Spleen (tissue), 11 donors: ENCODE results near the gene SLC25A13. TPM values are rescaled to one million over a fixed set of nuclear protein-coding genes. Genes with fewer than 3 reads are reported as not detected.

Experiments used
- DNase-seq: peaks from one replicate; pipeline ENCODE4 v3.0.0-alpha.2; 2020
- H3K27ac ChIP-seq, 8 donors: fragments of 200-600 bp; sonication (generic) in 7 of 8; 1 replicate in 4 of 8; 2 replicates in 4 of 8; pipeline versions ENCODE4 v1.5.0 to v1.8.0; 2016 to 2021; ENCODE audit warnings: inconsistent platforms in 4 of 8, mild to moderate bottlenecking in 4 of 8, moderate library complexity in 1 of 8
- H3K27me3 ChIP-seq, 7 donors: fragments of 200-600 bp; sonication (generic) in 6 of 7; replicated peaks in 1 of 7; 1 replicate in 4 of 7; 2 replicates in 3 of 7; pipeline versions ENCODE4 v1.5.0 to v1.8.0; 2016 to 2021; ENCODE audit warnings: inconsistent platforms in 3 of 7, mild to moderate bottlenecking in 1 of 7
- H3K36me3 ChIP-seq, 6 donors: fragments of 200-600 bp; sonication (generic) in 5 of 6; 1 replicate in 4 of 6; 2 replicates in 2 of 6; pipeline versions ENCODE4 v1.5.0 to v1.8.0; 2016 to 2021; ENCODE audit warnings: inconsistent platforms in 2 of 6
- H3K4me1 ChIP-seq, 6 donors: fragments of 200-600 bp; sonication (generic) in 5 of 6; 1 replicate in 3 of 6; 2 replicates in 3 of 6; pipeline versions ENCODE4 v1.5.0 to v1.8.0; 2016 to 2021; ENCODE audit warnings: inconsistent platforms in 3 of 6
- H3K4me3 ChIP-seq, 8 donors: fragments of 200-600 bp; sonication (generic) in 7 of 8; 1 replicate in 4 of 8; 2 replicates in 4 of 8; pipeline versions ENCODE4 v1.5.0 to v1.8.0; 2016 to 2021; ENCODE audit warnings: inconsistent platforms in 4 of 8, mild to moderate bottlenecking in 4 of 8, moderate library complexity in 2 of 8
- H3K9me3 ChIP-seq, 8 donors: fragments of 200-600 bp; sonication (generic) in 7 of 8; 1 replicate in 4 of 8; 2 replicates in 4 of 8; pipeline versions ENCODE4 v1.5.0 to v1.8.0; 2016 to 2021; ENCODE audit warnings: inconsistent platforms in 4 of 8
- CTCF ChIP-seq, 11 experiments: fragments of 200-600 bp in 7 of 11; fragments of 450-650 bp in 4 of 11; sonication (generic) in 4 of 11; IDR thresholded peaks in 8 of 11; conservative IDR thresholded peaks in 3 of 11; 1 replicate in 7 of 11; 2 replicates in 4 of 11; pipeline versions ENCODE4 v1.4.0 to v1.8.0; 2016 to 2021; ENCODE audit warnings: antibody characterized with exemption in 11 of 11, inconsistent platforms in 4 of 11, mild to moderate bottlenecking in 1 of 11
- POLR2A ChIP-seq, 3 donors: fragments of 450-650 bp; IDR thresholded peaks; one replicate each; pipeline ENCODE4 v1.5.1; 2017; ENCODE audit warnings: antibody characterized with exemption in 3 of 3, mild to moderate bottlenecking in 1 of 3
- POLR2AphosphoS5 ChIP-seq, 3 donors: sonication (generic); formaldehyde crosslinking; IDR thresholded peaks; one replicate each; pipeline ENCODE4 v1.5.1; 2017; ENCODE audit warnings: antibody characterized with exemption in 3 of 3
- WGBS, 5 donors: extraction: QIAGEN DNeasy Blood & Tissue Kit in 3 of 5; methylation state at CpG; one replicate each; pipeline versions ENCODE4 v1.1.5 to v1.1.7; 2013 to 2018; 5-methylcytosine and 5-hydroxymethylcytosine counted together
- intact Hi-C: fragments of 100-400 bp; cut with DNase I; formaldehyde crosslinking; loops from one replicate; pipeline ENCODE4 v1.15.0; 2023; ENCODE audit warnings: low total_unique reads
- polyA plus RNA-seq, 3 donors: library from polyadenylated mRNA; stranded (reverse); fragments of 200-250 nt; gene quantifications; one replicate each; pipeline ENCODE4 v1.2.1, GENCODE V29; 2013
- total RNA-seq, 7 donors: library from RNA; depleted of rRNA in 3 of 7; stranded (reverse); fragments of >200 nt in 3 of 7; fragmentation: NEBNext Ultra II Directional in 4 of 7; extraction: Animal tissue kit (Norgen Biotek cat#: 25700) in 4 of 7; gene quantifications; one replicate each; pipeline versions ENCODE4 v1.1.0 to v1.2.1, GENCODE V29; 2016 to 2021
- donor health status: healthy with polysubstance abuse.
- donor health status: DM: no; HTN: no; CAD: no; lungs with moderate emphysema.
- donor health status: DM: no; HTN: no; CAD: no.
- donor health status: Bipolar disorder and iron deficiency.
- donor health status: healthy.
- donor health status: DM: no; HTN: no; CAD: no.
- donor health status: DM: yes; HTN: yes; CAD: no.

SLC25A13 gene
- total and polyA plus RNA-seq, 10 donors = 6.3 to 44.4 (median 25.9) TPM

GRCh38 chr7:96313940-96314339, 8.0 kb downstream of the SLC25A13 start:
- 57 to 92% (median 66%) methylated on average over 3 of the region's 3 CpGs for WGBS, 5 donors
- H3K4me1 ChIP-seq = peaks cover 0 to 95% (median 18%) of the 10 kb centered on the region in 6 donors
- TF ChIP-seq CTCF (IDR thresholded peaks at IDR 0.05 in 8 of 11, conservative IDR thresholded peaks at IDR 0.05 in 3 of 11) = no peak
- no peak for TF ChIP-seq POLR2A (IDR thresholded peaks at IDR 0.05)
- no peak for TF ChIP-seq POLR2AphosphoS5 (IDR thresholded peaks at IDR 0.05)
- DNase-seq = no peak
- no peaks in the 10 kb centered on the region for H3K9me3 ChIP-seq
- H3K4me3 ChIP-seq = no peak overlapping the region
- intact Hi-C loops = no loop called here
- H3K27ac ChIP-seq = no peak overlapping the region
- no peaks in the 10 kb centered on the region for H3K27me3 ChIP-seq
- H3K36me3 ChIP-seq = peaks cover 0 to 12% (median 0%) of the 10 kb centered on the region in 6 donors

GRCh38 chr7:96312502-96312901, 9.4 kb downstream of the SLC25A13 start:
- no peaks in the 10 kb centered on the region for H3K9me3 ChIP-seq
- intact Hi-C loops = no loop called here
- H3K27ac ChIP-seq = no peak overlapping the region
- no peak for DNase-seq
- TF ChIP-seq POLR2A (IDR thresholded peaks at IDR 0.05) (no peak), CTCF (IDR thresholded peaks at IDR 0.05 in 8 of 11, conservative IDR thresholded peaks at IDR 0.05 in 3 of 11) (no peak), POLR2AphosphoS5 (IDR thresholded peaks at IDR 0.05) (no peak)
- no peak overlapping the region for H3K4me3 ChIP-seq
- H3K36me3 ChIP-seq = peaks cover 0 to 12% (median 0%) of the 10 kb centered on the region in 6 donors
- H3K4me1 ChIP-seq = peaks cover 0 to 98% (median 19%) of the 10 kb centered on the region in 6 donors
- 89 to 99% (median 96%) methylated on average over 4 of the region's 4 CpGs for WGBS, 5 donors
- H3K27me3 ChIP-seq = no peaks in the 10 kb centered on the region

GRCh38 chr7:96311967-96312366, 9.9 kb downstream of the SLC25A13 start:
- no peaks in the 10 kb centered on the region for H3K9me3 ChIP-seq
- peaks cover 0 to 96% (median 19%) of the 10 kb centered on the region in 6 donors for H3K4me1 ChIP-seq
- WGBS, 5 donors = 63 to 86% (median 68%) methylated on average over 2 of the region's 2 CpGs
- no peaks in the 10 kb centered on the region for H3K27me3 ChIP-seq
- peaks cover 0 to 12% (median 0%) of the 10 kb centered on the region in 6 donors for H3K36me3 ChIP-seq
- H3K27ac ChIP-seq = no peak overlapping the region
- no peak for DNase-seq
- no peak overlapping the region for H3K4me3 ChIP-seq
- intact Hi-C loops = no loop called here
- no peak for TF ChIP-seq POLR2A (IDR thresholded peaks at IDR 0.05)
- TF ChIP-seq POLR2AphosphoS5 (IDR thresholded peaks at IDR 0.05) = no peak
- no peak for TF ChIP-seq CTCF (IDR thresholded peaks at IDR 0.05 in 8 of 11, conservative IDR thresholded peaks at IDR 0.05 in 3 of 11)

GRCh38 chr7:96310110-96310509, 11.8 kb downstream of the SLC25A13 start:
- no peak overlapping the region for H3K27ac ChIP-seq
- peaks cover 0 to 12% (median 0%) of the 10 kb centered on the region in 6 donors for H3K36me3 ChIP-seq
- H3K27me3 ChIP-seq = no peaks in the 10 kb centered on the region
- no peak for DNase-seq
- H3K4me3 ChIP-seq = no peak overlapping the region
- no peaks in the 10 kb centered on the region for H3K9me3 ChIP-seq
- intact Hi-C loops = no loop called here
- TF ChIP-seq POLR2AphosphoS5 (IDR thresholded peaks at IDR 0.05) = no peak
- peaks cover 0 to 95% (median 30%) of the 10 kb centered on the region in 6 donors for H3K4me1 ChIP-seq
- 61 to 87% (median 80%) methylated on average over 3 of the region's 3 CpGs for WGBS, 5 donors

- H3K36me3 ChIP-seq = peaks cover 0 to 12% (median 0%) of the 10 kb centered on the region in 6 donors
- H3K27ac ChIP-seq = no peak overlapping the region
- DNase-seq = no peak
- TF ChIP-seq POLR2A (IDR thresholded peaks at IDR 0.05) = no peak
- no peak for TF ChIP-seq CTCF (IDR thresholded peaks at IDR 0.05 in 8 of 11, conservative IDR thresholded peaks at IDR 0.05 in 3 of 11)
- no peak for TF ChIP-seq POLR2AphosphoS5 (IDR thresholded peaks at IDR 0.05)
- intact Hi-C loops = no loop called here
- H3K9me3 ChIP-seq = no peaks in the 10 kb centered on the region
- H3K27me3 ChIP-seq = no peaks in the 10 kb centered on the region
- peaks cover 0 to 85% (median 31%) of the 10 kb centered on the region in 6 donors for H3K4me1 ChIP-seq
- no peak overlapping the region for H3K4me3 ChIP-seq
These were observed 13.0 kb downstream of the SLC25A13 start for GRCh38 chr7:96308950-96309263.
